M059J (cell line): Measurements from ENCODE around the gene MLLT1. TPM values are rescaled to one million over a fixed set of nuclear protein-coding genes. Genes with fewer than 3 reads are reported as not detected.
A peak's percentile ranks its signal among the peaks of the same experiment; 100 is the strongest.
"Not testable (repeated sequence)": the region's sequence is repeated elsewhere in the genome, so short reads cannot be mapped to it uniquely, and the experiment has no call there.

Experiments used
- DNase-seq: peaks from one replicate; pipeline ENCODE4 v3.0.0-alpha.2; 2012; ENCODE audit warnings: low read depth
- total RNA-seq: library from RNA; depleted of rRNA; stranded (reverse); fragments of >200 nt; shearing (Covaris generic); gene quantifications from 2 replicates; pipeline ENCODE4 v1.2.3, GENCODE V29; 2014; rRNA removed

MLLT1 gene
- total RNA-seq = 15.2 and 22.6 TPM in 2 replicates

DNA sequence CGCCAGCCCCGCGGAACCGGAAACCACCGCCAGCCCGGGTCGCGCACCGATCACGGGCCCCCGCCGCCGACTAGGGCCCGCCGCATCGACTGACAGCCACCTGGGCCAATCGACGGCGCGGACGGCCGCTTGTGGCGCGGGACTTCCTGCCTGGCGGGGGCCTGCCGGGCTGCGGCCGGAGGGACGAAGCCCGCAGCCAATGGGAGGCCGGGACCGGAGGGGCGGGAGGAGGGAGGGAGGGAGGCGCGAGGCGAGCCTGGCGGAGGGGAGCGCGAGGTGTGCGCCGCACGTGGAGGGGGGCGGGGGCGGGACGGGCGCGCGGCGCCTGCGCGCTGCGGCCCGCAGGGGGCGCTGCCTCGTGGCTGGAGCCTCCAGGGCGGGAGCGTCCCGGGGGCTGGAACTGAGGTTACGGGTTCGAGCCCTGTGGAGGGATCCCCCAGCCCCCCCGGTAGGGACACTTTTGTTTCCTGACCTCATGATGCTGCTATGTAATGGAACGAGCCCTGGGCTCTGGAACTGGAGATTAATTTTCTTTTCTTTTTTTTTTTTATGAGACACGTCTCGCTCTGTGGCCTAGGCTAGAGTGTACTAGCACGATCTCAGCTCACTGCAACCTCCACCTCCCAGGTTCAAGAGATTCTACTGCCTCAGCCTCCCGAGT is at the start of gene MLLT1:
MLLT1 (minus strand) TSS at position 45 of the 661 bp plus-strand sequence. CDS start 191 bp downstream, outside the sequence.
- peak; percentile 95 for DNase-seq

DNA sequence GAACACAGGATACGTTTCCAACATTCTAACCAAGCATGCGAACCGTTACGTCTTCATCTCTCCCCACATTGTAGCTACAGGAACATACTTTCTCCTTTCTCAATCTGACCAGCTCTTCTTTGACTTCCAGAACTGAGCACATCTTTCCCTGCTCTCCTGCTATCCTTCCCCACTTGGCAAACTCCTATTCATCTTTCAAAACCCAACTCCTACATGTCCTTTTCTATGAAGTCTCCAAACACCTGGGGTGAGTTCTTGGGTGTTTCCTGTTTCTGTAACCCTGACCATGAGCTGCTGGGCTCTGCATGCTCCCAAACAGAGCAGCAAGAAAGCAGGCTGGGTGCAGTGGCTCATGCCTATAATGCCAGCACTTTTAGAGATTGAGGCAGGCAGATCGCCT is 47.0 kb upstream of the MLLT1 start:
- no peak for DNase-seq

GRCh38 chr19:6325614-6326013 is 45.8 kb upstream of the MLLT1 start:
- no peak for DNase-seq

- DNase-seq = no peak
Observed at GRCh38 chr19:6324757-6325156, 45.0 kb upstream of the MLLT1 start.

GRCh38 chr19:6322284-6322683 is 42.5 kb upstream of the MLLT1 start:
- DNase-seq = no peak

- DNase-seq = no peak
Observed at GRCh38 chr19:6319376-6319775, 39.6 kb upstream of the MLLT1 start.

GRCh38 chr19:6318772-6319171 is 39.0 kb upstream of the MLLT1 start:
- DNase-seq = peak; percentile 56

- DNase-seq = not testable (repeated sequence)
Observed at GRCh38 chr19:6315646-6316045, 35.9 kb upstream of the MLLT1 start.

GRCh38 chr19:6313398-6313969 is 33.7 kb upstream of the MLLT1 start:
- no peak for DNase-seq

DNA sequence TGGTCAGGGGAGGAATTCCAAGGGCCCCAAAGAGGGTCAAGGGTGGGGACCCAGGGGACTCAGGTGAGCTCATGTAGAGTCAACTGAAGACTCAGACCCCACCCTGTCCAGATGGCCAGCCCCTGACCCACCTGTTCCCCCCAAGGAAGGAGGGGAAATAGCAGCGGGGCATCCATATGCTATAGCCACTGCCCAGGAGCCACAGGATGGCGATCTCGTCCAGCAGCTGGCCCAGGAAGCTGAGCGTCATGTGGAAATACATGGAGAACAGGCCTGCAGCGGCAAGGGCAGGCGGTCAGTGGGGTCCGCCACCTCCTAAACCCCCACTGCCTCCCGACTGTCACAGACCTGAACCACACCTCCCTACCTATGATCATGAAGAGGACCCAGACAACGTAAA is 32.2 kb upstream of the MLLT1 start:
- no peak for DNase-seq

- no peak for DNase-seq
Observed at GRCh38 chr19:6298413-6298812, 18.6 kb upstream of the MLLT1 start.

GRCh38 chr19:6297202-6297601 is 17.4 kb upstream of the MLLT1 start:
- DNase-seq = no peak

- no peak for DNase-seq
Observed at GRCh38 chr19:6292006-6292405, 12.2 kb upstream of the MLLT1 start.

DNA sequence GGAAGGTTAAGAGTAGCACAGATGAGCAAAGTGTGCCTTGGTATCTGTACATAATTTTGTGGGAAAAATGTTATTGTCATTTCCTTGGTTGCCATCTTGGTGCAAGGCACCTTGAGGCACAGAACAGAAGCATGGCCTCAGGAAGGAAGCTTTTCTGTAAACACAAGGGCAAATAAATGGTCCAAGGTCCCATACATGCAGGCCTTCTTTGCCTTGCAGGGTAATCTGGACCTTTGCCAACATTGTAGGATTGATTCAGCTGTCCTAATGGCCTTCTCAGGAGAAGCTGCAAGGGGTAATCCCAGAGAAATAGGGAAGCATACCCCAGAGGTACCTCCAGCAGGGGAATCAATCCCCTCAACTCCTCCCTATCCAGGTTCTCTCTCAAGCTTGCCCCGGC is 9.0 kb upstream of the MLLT1 start:
- DNase-seq = no peak

DNA sequence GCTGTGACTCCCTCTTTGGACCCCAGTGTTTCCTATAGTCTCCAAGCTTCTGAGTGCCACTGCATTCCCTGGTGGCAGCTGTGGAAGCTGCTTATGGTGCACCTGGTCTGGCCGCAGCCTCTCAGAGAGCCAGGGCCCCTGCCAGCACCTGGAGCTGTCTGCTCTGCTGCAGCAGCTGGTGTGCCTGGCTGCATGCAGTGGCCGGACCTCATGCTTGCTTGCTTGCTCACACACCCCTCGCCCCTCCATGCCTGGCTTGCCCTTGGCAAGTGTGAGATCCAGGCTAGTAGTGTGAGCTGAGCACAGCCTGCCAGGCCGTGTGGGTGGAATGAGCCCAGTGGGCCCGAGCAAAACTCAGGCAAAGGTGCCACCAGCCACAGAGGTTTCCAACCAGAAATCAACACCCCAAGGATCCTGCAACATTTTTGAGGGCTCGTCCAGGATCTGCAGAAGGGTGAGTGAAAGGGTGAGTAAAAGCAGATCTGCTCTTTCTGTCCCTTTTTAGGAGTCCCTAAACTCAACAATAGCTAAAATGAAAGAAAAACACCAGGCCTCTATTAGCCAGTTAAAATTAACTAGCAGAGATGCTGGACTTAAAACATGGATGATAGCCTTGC is 7.6 kb upstream of the MLLT1 start:
- no peak for DNase-seq

DNA sequence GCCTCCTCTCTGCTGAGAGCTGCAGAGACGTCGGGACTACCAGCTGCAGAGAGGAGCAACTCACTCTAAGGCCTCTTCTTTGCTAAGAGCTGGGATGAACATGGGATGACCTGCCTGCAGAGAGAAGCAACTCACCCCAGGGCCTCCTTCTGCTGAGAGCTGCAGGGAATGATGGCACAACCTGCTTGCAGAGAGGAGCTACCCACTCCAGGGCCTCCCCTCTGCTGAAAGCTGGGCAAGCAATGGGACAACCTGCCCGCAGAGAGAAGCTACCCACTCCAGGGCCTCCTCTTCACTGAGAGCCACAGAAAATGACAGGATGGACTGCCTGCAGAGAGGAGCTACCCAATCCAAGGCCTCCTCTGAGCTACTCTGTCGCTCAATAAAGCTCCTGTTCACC is 6.9 kb upstream of the MLLT1 start:
- DNase-seq = no peak

DNA sequence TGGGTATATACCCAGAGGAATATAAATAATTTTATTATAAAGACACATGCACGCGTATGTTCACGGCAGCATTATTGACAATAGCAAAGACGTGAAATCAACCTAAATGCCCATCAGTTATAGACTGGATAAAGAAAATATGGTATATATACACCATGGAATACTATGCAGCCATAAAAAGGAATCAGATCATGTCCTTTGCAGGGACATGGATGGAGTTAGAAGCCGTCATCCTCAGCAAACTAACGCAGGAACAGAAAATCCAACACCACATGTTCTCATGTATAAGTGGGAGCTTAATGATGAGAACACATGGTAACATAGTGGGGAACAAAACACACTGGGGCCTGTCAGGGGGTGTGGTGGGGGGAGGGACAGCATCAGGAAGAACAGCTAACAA is 2.6 kb upstream of the MLLT1 start:
- DNase-seq = not testable (repeated sequence)

GRCh38 chr19:6279620-6279930 is 200 bp downstream of the MLLT1 start:
- no peak for DNase-seq

DNA sequence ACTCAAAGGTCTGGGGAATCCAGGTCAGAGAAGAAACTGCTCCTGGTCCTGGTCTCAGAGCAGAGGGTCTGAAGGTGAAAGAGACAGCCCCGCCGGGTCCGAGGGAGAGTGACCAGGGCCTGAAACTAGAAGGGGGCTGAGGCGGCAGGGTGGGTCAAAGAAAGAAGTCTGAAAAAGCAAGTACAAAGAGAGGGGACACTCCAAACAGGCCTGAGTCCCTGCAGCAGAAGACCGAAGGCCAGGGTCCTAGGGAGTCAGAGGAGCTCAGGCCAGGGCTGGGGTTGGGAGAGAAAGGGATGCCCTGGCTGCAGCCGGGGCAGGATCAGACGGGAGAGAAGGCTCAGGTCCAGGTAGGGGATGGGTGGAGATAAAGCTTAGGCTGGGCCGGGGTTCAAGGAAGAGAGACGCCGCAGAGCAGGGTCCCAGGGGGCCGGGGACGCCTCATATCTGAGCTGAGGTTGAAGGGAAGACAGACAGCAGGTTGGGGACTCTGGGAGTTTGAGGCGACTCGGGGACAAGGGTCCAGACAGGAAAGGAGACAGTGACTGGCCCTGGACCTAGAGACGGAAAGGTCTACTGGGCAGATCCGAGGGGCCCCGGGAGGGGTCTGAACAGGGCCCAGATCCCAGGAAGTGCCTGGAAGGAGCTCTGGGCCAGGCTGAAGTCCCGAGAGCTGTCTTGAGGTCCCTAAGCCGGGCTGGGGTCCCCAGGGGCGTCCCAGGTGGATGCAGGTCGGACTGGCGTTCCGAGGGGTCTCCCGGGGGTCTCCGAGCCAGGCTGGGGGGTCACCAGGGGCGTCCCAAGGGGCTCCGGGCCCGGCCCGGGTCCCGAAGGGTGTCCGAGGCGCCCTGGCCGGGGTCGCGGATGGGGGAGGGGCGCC is 795 bp downstream of the MLLT1 start:
- DNase-seq = no peak

GRCh38 chr19:6278051-6278450 is 1.7 kb downstream of the MLLT1 start:
- no peak for DNase-seq

- DNase-seq = peak; percentile 26
Observed at GRCh38 chr19:6276447-6276846, 3.3 kb downstream of the MLLT1 start.

DNA sequence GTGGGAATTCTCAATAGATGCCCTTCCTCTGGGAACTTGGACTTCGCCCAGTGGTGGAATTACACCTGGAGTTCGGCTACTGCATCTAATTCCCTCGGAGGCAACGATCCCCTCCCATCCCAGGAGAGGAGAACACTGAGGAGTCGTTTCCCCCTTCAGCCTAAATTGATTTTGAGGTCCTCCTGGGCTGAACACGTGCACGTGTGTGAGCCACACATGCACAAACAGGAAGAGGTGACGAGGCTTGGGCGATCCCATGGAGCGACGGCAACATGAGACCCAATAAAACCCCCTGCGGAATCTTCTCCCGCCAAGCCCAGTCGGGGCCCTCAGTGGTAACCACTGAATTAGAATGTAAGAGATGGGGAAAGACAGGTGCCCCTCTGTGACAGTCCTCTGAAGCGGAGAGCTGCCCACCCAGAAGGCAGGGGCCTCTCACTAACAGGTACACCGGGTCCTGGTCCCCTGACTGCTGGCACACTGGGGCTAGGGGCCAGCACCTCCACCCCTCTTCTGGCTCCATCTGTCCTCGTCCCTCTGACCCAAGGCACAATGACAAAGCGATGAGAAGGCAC is 4.5 kb downstream of the MLLT1 start:
- no peak for DNase-seq
